GM12878 (cell line): ENCODE results near the gene HIVEP3.

Experiments used
- ATF7 ChIP-seq: fragments of 450-650 bp; IDR thresholded peaks from 2 replicates; pipeline ENCODE4 v1.6.1; 2016; ENCODE audit warnings: low read depth, mild to moderate bottlenecking
- CTCF ChIP-seq, 3 experiments: IDR thresholded peaks in 2 of 3; conservative IDR thresholded peaks in 1 of 3; 2 replicates each; pipeline ENCODE4 v1.5.1; 2011; ENCODE audit warnings: low read depth in 3 of 3, low read length in 3 of 3, mild to moderate bottlenecking in 3 of 3, control low read depth in 2 of 3, moderate library complexity in 2 of 3, inconsistent platforms in 1 of 3, mixed read lengths in 1 of 3; ENCODE audit not compliant: control insufficient read depth in 2 of 3, insufficient read depth in 1 of 3; ENCODE audit errors: extremely low read depth in 1 of 3
- FOXK2 ChIP-seq: fragments of 450-650 bp; IDR thresholded peaks from 2 replicates; pipeline ENCODE4 v1.6.1; 2017; ENCODE audit warnings: mild to moderate bottlenecking, moderate library complexity
- GABPA ChIP-seq: IDR thresholded peaks from 2 replicates; pipeline ENCODE4 v1.6.1; 2014; ENCODE audit warnings: antibody characterized with exemption, low read depth, mild to moderate bottlenecking, inconsistent platforms
- IRF5 ChIP-seq: fragments of 450-650 bp; IDR thresholded peaks from 2 replicates; pipeline ENCODE4 v1.6.1; 2017; ENCODE audit warnings: borderline replicate concordance
- JUND ChIP-seq: IDR thresholded peaks from 2 replicates; pipeline ENCODE4 v1.6.1; 2012; ENCODE audit warnings: low read depth, mild to moderate bottlenecking, low read length, improper control_type of control experiment, moderate library complexity
- RFX5 ChIP-seq: IDR thresholded peaks from 2 replicates; pipeline ENCODE4 v1.6.1; 2011; ENCODE audit warnings: low read depth, low read length, improper control_type of control experiment
- SMC3 ChIP-seq: IDR thresholded peaks from 2 replicates; pipeline ENCODE4 v1.6.1; 2011; ENCODE audit warnings: low read length, improper control_type of control experiment, borderline replicate concordance
- SUZ12 ChIP-seq: fragments of 200-600 bp; sonication (generic); IDR thresholded peaks from one replicate; pipeline ENCODE4 v1.6.1; 2018; ENCODE audit warnings: antibody characterized with exemption, mild to moderate bottlenecking; ENCODE audit not compliant: unreplicated experiment

GRCh38 chr1:41461790-41462679 is 456.7 kb downstream of the HIVEP3 start:
- no peak for TF ChIP-seq JUND
- TF ChIP-seq IRF5: no peak
- TF ChIP-seq CTCF (IDR thresholded peaks at IDR 0.05 in 2 of 3, conservative IDR thresholded peaks at IDR 0.05 in 1 of 3; ENCODE audit: control insufficient read depth in 2 of 3, extremely low read depth in 1 of 3, insufficient read depth in 1 of 3, low read depth in 3 of 3, low read length in 3 of 3): no peak
- TF ChIP-seq SMC3: no peak
- no peak for TF ChIP-seq FOXK2
- no peak for TF ChIP-seq ATF7
- no peak for TF ChIP-seq RFX5
- TF ChIP-seq GABPA: no peak
- no peak for TF ChIP-seq SUZ12
